ENCODE measurements around the gene C14orf93. TPM values are rescaled to one million over a fixed set of nuclear protein-coding genes. Genes with fewer than 3 reads are reported as not detected.

The C14orf93 gene
- total and polyA plus RNA-seq, 5 donors from 2014 or later: 4.7 to 8.5 (median 7.1) TPM

Other genes with a start within 250 kb of the C14orf93 start
- gene OXA1L, start 243.5 kb downstream of the C14orf93 start, total RNA-seq: 155 TPM
- gene OXA1L, start 243.5 kb downstream of the C14orf93 start, polyA plus RNA-seq: 10 to 100 TPM; 62.6 to 85.2 (median 75.6) TPM
- not detected for gene SLC7A7, start 194.7 kb downstream of the C14orf93 start, total RNA-seq
- gene SLC7A7, start 194.7 kb downstream of the C14orf93 start, polyA plus RNA-seq: under 1 TPM; 0.21 to 0.61 (median 0.50) TPM
- 35.7 TPM for gene MRPL52, start 180.3 kb downstream of the C14orf93 start, total RNA-seq
- gene MRPL52, start 180.3 kb downstream of the C14orf93 start, polyA plus RNA-seq: 100 to 1,000 TPM; 129 to 148 (median 138) TPM
- gene MMP14, start 173.6 kb downstream of the C14orf93 start, total RNA-seq: 1.0 TPM
- not detected for gene MMP14, start 173.6 kb downstream of the C14orf93 start, polyA plus RNA-seq
- gene LRP10, start 138.4 kb downstream of the C14orf93 start, total RNA-seq: 111 TPM
- gene LRP10, start 138.4 kb downstream of the C14orf93 start, polyA plus RNA-seq: 100 to 1,000 TPM in 1 of 4 donors, 10 to 100 TPM in 3; 78.7 to 108 (median 88.3) TPM
- 11.1 TPM for gene REM2, start 126.9 kb downstream of the C14orf93 start, total RNA-seq
- 1 to 10 TPM in 3 of 4 donors, under 1 TPM in 1; 0.61 to 2.6 (median 1.4) TPM for gene REM2, start 126.9 kb downstream of the C14orf93 start, polyA plus RNA-seq
- 108 TPM for gene RBM23, start 91.0 kb downstream of the C14orf93 start, total RNA-seq
- 10 to 100 TPM; 43.1 to 54.0 (median 46.7) TPM for gene RBM23, start 91.0 kb downstream of the C14orf93 start, polyA plus RNA-seq
- gene PRMT5, start 80.8 kb downstream of the C14orf93 start, total RNA-seq: 19.3 TPM
- 10 to 100 TPM; 37.4 to 43.3 (median 40.5) TPM for gene PRMT5, start 80.8 kb downstream of the C14orf93 start, polyA plus RNA-seq
- 20.0 TPM for gene HAUS4, start 53.1 kb downstream of the C14orf93 start, total RNA-seq
- gene HAUS4, start 53.1 kb downstream of the C14orf93 start, polyA plus RNA-seq: 10 to 100 TPM; 30.0 to 41.9 (median 37.0) TPM
- 0.54 TPM for gene AJUBA, start 27.6 kb downstream of the C14orf93 start, total RNA-seq
- gene AJUBA, start 27.6 kb downstream of the C14orf93 start, polyA plus RNA-seq: 1 to 10 TPM in 1 of 4 donors, under 1 TPM in 3; 0.20 to 1.0 (median 0.71) TPM
- gene PSMB5, start 24.8 kb upstream of the C14orf93 start, total RNA-seq: 13.8 TPM
- gene PSMB5, start 24.8 kb upstream of the C14orf93 start, polyA plus RNA-seq: 10 to 100 TPM; 28.2 to 50.9 (median 39.5) TPM
- gene PSMB11, start 32.1 kb upstream of the C14orf93 start, total RNA-seq: not detected
- gene PSMB11, start 32.1 kb upstream of the C14orf93 start, polyA plus RNA-seq: not detected
- gene CDH24, start 47.4 kb upstream of the C14orf93 start, total RNA-seq: 2.9 TPM
- under 1 TPM; 0.17 to 0.79 (median 0.25) TPM for gene CDH24, start 47.4 kb upstream of the C14orf93 start, polyA plus RNA-seq
- gene ACIN1, start 85.0 kb upstream of the C14orf93 start, total RNA-seq: 340 TPM
- 10 to 100 TPM in 1 of 4 donors, 1 to 10 TPM in 3; 6.8 to 10.1 (median 7.4) TPM for gene ACIN1, start 85.0 kb upstream of the C14orf93 start, polyA plus RNA-seq
- 13.6 TPM for gene C14orf119, start 85.4 kb upstream of the C14orf93 start, total RNA-seq
- 100 to 1,000 TPM; 131 to 187 (median 156) TPM for gene C14orf119, start 85.4 kb upstream of the C14orf93 start, polyA plus RNA-seq
- gene CIROP, start 94.8 kb upstream of the C14orf93 start, total RNA-seq: not detected
- under 1 TPM in 1 of 4 donors, not detected in 3; 0.23 TPM for gene CIROP, start 94.8 kb upstream of the C14orf93 start, polyA plus RNA-seq
- not detected for gene CEBPE, start 109.1 kb upstream of the C14orf93 start, total RNA-seq
- under 1 TPM in 3 of 4 donors, not detected in 1; 0.14 to 0.29 (median 0.24) TPM for gene CEBPE, start 109.1 kb upstream of the C14orf93 start, polyA plus RNA-seq
- not detected for gene SLC7A8, start 173.5 kb upstream of the C14orf93 start, total RNA-seq
- 1 to 10 TPM in 3 of 4 donors, under 1 TPM in 1; 0.48 to 1.8 (median 1.1) TPM for gene SLC7A8, start 173.5 kb upstream of the C14orf93 start, polyA plus RNA-seq
- not detected for gene RNF212B, start 227.8 kb upstream of the C14orf93 start, total RNA-seq
- not detected for gene RNF212B, start 227.8 kb upstream of the C14orf93 start, polyA plus RNA-seq